Measurements from ENCODE around the gene IDH3A.
"Not testable (repeated sequence)": the region's sequence is repeated elsewhere in the genome, so short reads cannot be mapped to it uniquely, and the experiment has no call there.

- not testable (repeated sequence) for TF ChIP-seq POLR2AphosphoS5 (IDR thresholded peaks at IDR 0.05; ENCODE audit: low read depth, low read length); POLR2A (IDR thresholded peaks at IDR 0.05; ENCODE audit: low read depth, low read length); TAF1 (IDR thresholded peaks at IDR 0.05; ENCODE audit: borderline replicate concordance, low read depth, low read length)
These were observed 1.9 kb downstream of the IDH3A start for GRCh38 chr15:78151075-78151474.

Data from GM12892 (cell line).